ENCODE data around the gene ELAC1.
A peak's percentile ranks its signal among the peaks of the same experiment; 100 is the strongest.

The ELAC1 gene

GRCh38 chr18:51021226-51021965, 53.6 kb downstream of the ELAC1 start:
- DNase-seq: no peak

GRCh38 chr18:51025512-51025911, 57.7 kb downstream of the ELAC1 start:
- no peak for DNase-seq

- DNase-seq: no peak
Observed at GRCh38 chr18:51028201-51028805, 60.5 kb downstream of the ELAC1 start.

- no peak for DNase-seq
Observed at GRCh38 chr18:51029378-51029693, 61.5 kb downstream of the ELAC1 start.

GRCh38 chr18:51029694-51030536, 62.1 kb downstream of the ELAC1 start, which contains the start of gene SMAD4:
SMAD4 (plus strand) TSS chr18:51030213; CDS start chr18:51047047, 16,834 bp downstream.
- peak; percentile 98 to 99 for DNase-seq

GRCh38 chr18:51030537-51031258, 62.9 kb downstream of the ELAC1 start:
- peak; percentile 69 to 73 for DNase-seq

GRCh38 chr18:51032193-51032592, 64.4 kb downstream of the ELAC1 start:
- DNase-seq: no peak

GRCh38 chr18:51037230-51037629, 69.4 kb downstream of the ELAC1 start:
- no peak for DNase-seq

Measured in activated T-cell treated with anti-CD3 and anti-CD28 coated beads, Interleukin-2, amount 50 U/mL, for 48 hours (primary cell).